Occipital lobe (tissue), 2 donors: Measurements from ENCODE around the gene UBB. TPM values are rescaled to one million over a fixed set of nuclear protein-coding genes. Genes with fewer than 3 reads are reported as not detected.

Experiments
- DNase-seq: peaks from one replicate; lab custom pipeline; 2025; lab: John Stamatoyannopoulos, UW
- total RNA-seq: library from RNA; depleted of rRNA; stranded (reverse); fragments of >200 nt; gene quantifications from one replicate; pipeline ENCODE4 v1.2.3, GENCODE V29; 2014

Gene UBB
- total RNA-seq, 1 donor from 2014 or later: 972 TPM

GRCh38 chr17:16417896-16418684, 37.2 kb downstream of the UBB start:
- DNase-seq: no peak

- no peak for DNase-seq
These were observed 37.8 kb downstream of the UBB start for GRCh38 chr17:16418685-16419068.

GRCh38 chr17:16419074-16419928, 38.4 kb downstream of the UBB start:
- no peak for DNase-seq

- DNase-seq: no peak
These were observed 39.0 kb downstream of the UBB start for GRCh38 chr17:16419929-16420271.

- DNase-seq: no peak
These were observed 41.5 kb downstream of the UBB start for GRCh38 chr17:16422416-16422815.

- DNase-seq: no peak
These were observed 42.5 kb downstream of the UBB start for GRCh38 chr17:16423226-16423872.

GRCh38 chr17:16425202-16425601, 44.3 kb downstream of the UBB start:
- no peak for DNase-seq

GRCh38 chr17:16425698-16426659, 45.1 kb downstream of the UBB start:
- DNase-seq: no peak

GRCh38 chr17:16427020-16427419, 46.1 kb downstream of the UBB start:
- DNase-seq: no peak

- no peak for DNase-seq
These were observed 47.4 kb downstream of the UBB start for GRCh38 chr17:16428098-16428882.

GRCh38 chr17:16429083-16429482, 48.2 kb downstream of the UBB start:
- DNase-seq: no peak

GRCh38 chr17:16430650-16431049, 49.8 kb downstream of the UBB start:
- DNase-seq: no peak

GRCh38 chr17:16432017-16432416, 51.1 kb downstream of the UBB start:
- no peak for DNase-seq

Other genes starting within 250 kb of the UBB start
- 116 TPM for gene NCOR1, start 165.6 kb upstream of the UBB start, total RNA-seq
- gene PIGL, start 163.9 kb upstream of the UBB start, total RNA-seq: 18.4 TPM
- gene CENPV, start 27.6 kb upstream of the UBB start, total RNA-seq: 95.5 TPM
- 2.0 TPM for gene TRPV2, start 34.5 kb downstream of the UBB start, total RNA-seq
- 5.6 TPM for gene LRRC75A, start 111.1 kb downstream of the UBB start, total RNA-seq
- gene ZNF287, start 188.1 kb downstream of the UBB start, total RNA-seq: 34.9 TPM